CD4-positive, alpha-beta T cell treated with Interleukin-6 at 100 ng/mL for 8 hours (primary cell): ENCODE results near the gene ZNF768.
A peak's percentile ranks its signal among the peaks of the same experiment; 100 is the strongest.
"Not testable (repeated sequence)": the region's sequence is repeated elsewhere in the genome, so short reads cannot be mapped to it uniquely, and the experiment has no call there.

ENCODE experiments used
- DNase-seq: peaks from one replicate; pipeline ENCODE4 v3.0.0-alpha.2; 2020; ENCODE audit warnings: mixed read lengths, low spot score

Gene ZNF768

DNA sequence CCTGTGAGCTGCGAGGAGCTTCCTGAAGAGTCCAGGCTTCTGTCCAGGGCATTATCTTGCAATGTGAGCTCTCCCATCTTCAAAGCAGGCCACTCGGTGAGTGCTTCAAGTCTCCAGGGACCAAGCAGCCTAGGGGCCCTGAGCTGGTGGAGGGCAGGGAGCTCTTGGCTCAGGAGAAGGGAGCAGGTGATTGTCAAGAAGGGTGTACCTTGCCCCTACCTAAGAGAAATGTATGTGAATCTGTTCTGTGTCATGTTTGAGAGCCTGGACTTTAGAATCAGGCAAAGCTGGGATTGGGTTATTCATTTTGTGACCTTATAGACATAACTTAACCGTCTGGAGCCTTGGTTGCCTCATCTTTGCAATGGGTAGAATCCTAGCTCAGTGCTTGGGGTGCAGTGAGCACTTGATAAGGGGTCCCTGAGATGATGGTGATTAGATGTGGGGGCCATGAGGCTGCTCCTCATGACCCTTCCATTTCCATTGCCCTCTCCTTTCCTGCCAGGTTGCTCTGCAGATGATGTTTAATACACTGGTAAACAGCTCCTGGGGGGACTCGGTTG is 15.9 kb downstream of the ZNF768 start:
- no peak for DNase-seq

DNA sequence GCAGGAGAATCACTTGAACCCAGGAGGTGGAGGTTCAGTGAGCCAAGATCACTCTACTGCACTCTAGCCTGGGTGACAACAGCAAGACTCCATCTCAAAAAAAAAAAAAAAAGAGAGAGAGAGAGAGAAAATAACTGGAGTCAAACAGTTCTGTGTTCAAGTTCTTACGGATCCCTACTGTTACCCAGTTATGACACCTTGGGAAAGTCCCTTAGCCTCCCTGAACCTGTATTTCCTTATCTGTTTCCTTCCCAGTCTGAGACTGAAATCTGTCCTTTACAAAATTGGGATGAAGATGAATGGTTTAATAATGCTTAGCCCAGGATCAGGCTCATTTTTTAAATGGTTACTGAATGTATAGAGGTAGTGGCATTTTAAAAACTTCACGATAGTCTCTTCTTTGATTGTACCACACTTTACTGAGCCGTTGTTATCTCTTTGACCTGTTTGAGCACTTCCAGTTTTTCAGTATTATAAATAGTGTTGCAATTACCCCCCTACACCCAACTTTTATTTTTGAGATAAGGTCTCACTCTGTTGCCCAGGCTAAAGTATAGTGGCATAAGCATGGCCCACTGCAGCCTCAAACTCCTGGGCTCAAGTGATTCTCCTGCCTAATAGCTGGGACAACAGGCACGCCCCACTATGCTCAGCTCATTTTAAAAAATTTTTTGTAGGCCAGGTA is 17.1 kb downstream of the ZNF768 start:
- no peak for DNase-seq

- no peak for DNase-seq
Observed at GRCh38 chr16:30503403-30504296, 22.7 kb downstream of the ZNF768 start.

GRCh38 chr16:30499284-30499683 is 27.1 kb downstream of the ZNF768 start:
- no peak for DNase-seq

- no peak for DNase-seq
Observed at GRCh38 chr16:30494709-30495108, 31.7 kb downstream of the ZNF768 start.

- DNase-seq = no peak
Observed at GRCh38 chr16:30493941-30494488, 32.4 kb downstream of the ZNF768 start.

- DNase-seq = peak; percentile 40
Observed at GRCh38 chr16:30491744-30492308, 34.5 kb downstream of the ZNF768 start.

DNA sequence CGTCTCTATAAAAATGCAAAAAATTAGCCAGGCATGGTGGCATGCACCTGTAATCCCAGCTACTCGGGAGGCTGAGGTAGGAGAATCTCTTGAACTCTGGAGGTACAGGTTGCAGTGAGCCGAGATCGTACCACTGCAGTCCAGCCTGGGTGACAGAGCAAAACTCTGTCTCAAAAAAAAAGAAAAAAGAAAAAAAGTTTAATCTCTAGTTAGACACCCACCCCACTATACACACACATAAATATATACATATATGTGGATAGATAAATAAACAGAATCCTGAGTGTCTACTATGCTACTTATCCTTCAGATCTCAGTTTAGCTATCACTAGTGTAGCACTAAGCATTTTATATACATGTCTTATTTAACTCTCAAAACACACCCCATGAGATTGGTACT is 35.1 kb downstream of the ZNF768 start:
- DNase-seq = no peak

- no peak for DNase-seq
Observed at GRCh38 chr16:30490210-30490609, 36.2 kb downstream of the ZNF768 start.

GRCh38 chr16:30488764-30489605 is 37.4 kb downstream of the ZNF768 start:
- no peak for DNase-seq

DNA sequence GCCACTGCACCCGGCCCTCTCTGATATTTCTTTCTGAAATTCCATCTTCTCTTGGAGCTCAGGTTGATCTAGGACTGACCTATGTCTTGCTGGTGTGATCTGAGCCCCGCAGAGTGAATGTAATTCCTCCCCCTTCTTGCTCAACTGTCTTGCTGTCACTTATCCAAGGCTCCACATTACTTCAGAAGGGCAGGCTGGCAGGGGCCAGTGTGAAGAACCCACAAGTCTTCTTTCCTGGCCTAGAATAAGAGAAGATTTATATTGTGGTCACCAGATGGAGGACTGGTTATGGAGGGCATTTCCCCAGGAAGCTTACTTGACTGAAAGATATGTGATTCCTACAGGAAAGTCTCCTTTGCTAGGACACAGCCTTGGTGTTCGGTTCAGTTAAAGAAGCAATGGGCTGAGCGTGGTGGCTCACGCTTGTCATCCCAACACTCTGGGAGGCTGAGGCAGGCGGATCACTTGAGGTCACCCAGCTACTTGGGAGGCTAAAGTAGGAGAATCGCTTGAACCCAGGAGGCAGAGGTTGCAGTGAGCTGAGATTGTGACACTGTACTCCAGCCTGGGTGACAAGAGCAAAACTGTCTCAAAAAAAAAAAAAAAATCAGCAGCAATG is 40.4 kb downstream of the ZNF768 start:
- no peak for DNase-seq

DNA sequence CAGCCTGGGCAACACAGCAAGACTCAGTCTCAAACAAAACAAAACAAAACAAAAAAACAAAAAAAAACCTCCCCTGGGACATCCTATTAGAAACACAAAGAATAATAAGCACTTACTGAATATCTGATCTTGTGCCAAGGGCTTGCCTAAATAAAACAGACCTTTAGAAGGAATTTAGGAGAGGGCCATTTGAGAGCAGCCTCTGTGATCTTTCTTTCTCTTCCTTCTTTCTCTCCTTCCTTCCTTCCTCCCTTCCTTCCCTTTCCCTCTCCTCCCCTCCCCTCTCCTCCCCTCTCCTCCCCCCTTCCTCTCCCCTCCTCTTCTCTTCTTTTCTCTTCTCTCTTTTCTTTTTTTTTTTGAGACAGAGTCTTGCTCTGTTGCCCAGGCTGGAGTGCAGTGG is 41.5 kb downstream of the ZNF768 start:
- DNase-seq = no peak

- DNase-seq = no peak
Observed at GRCh38 chr16:30482366-30482765, 44.0 kb downstream of the ZNF768 start.

GRCh38 chr16:30481381-30481780 is 45.0 kb downstream of the ZNF768 start:
- no peak for DNase-seq

DNA sequence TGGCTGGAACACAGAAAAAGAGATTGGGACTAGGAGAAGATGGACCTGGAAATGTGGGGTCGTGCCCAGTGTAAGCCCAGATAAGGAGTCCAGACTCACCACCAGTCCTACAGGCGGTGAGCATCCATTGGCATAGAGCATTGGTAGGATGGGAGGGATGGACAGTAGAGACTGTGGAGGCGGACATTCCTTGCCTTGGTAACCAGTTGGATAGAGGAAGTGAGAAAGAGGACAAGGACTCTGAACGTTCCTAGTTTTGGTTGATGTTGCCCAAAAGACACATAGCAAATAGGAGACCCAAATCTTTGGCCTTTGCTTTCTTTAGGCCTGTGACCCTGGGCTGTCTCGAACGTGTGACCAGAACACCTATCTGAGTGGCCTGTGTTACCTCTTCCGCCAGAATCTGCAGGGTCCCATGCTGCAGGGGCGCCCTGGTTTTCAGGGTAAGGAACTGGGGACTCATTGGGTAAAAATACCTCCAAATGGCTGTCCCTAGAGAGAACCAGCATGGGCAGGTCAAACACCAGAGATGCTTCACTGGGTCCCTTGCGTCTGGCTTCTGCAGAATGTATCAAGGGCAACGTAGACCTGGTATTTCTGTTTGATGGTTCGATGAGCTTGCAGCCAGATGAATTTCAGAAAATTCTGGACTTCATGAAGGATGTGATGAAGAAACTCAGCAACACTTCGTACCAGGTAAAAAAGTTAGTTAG is 47.4 kb downstream of the ZNF768 start:
- DNase-seq = no peak

DNA sequence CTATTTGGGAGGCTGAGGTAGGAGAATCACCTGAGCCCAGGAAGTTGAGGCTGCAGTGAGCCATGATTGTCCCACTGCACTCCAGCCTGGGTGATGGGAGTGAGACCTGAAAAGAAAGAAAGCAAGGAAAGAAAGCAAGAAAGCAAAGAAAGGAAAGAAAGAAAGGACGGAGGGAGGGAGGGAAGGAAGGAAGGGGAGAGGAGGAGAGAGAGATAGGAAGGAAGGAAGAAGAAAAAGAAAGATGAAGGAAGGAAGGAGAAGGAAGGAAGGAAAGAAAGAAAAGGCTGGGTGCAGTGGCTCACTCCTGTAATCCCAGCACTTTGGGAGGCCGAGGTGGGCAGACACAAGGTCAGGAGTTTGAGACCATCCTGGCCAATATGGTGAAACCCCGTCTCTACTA is 48.6 kb downstream of the ZNF768 start:
- not testable (repeated sequence) for DNase-seq

- no peak for DNase-seq
Observed at GRCh38 chr16:30476991-30477390, 49.4 kb downstream of the ZNF768 start.

- DNase-seq = no peak
Observed at GRCh38 chr16:30474684-30475083, 51.7 kb downstream of the ZNF768 start.

DNA sequence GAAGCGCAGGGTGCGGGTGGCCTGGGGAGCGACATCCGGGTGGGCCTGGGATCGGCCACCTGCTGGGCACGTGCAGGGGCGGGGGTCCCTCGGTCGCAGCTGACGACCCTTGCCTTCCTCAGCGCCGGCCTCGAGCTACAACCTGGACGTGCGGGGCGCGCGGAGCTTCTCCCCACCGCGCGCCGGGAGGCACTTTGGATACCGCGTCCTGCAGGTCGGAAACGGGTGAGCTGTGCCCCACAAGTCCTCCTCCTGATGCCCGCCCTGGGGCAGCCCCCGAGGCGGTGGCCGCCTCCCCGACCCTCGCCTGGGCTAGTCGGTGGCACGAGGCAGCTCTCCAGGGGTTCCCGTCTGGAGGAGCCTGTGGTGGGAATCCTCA is 52.3 kb downstream of the ZNF768 start:
- no peak for DNase-seq
